ENCODE data around the gene ADAMTS1. TPM values are rescaled to one million over a fixed set of nuclear protein-coding genes. Genes with fewer than 3 reads are reported as not detected.

ADAMTS1 gene
- total and polyA plus RNA-seq, 8 donors, result 54.2 to 147 (median 96.9) TPM

DNA sequence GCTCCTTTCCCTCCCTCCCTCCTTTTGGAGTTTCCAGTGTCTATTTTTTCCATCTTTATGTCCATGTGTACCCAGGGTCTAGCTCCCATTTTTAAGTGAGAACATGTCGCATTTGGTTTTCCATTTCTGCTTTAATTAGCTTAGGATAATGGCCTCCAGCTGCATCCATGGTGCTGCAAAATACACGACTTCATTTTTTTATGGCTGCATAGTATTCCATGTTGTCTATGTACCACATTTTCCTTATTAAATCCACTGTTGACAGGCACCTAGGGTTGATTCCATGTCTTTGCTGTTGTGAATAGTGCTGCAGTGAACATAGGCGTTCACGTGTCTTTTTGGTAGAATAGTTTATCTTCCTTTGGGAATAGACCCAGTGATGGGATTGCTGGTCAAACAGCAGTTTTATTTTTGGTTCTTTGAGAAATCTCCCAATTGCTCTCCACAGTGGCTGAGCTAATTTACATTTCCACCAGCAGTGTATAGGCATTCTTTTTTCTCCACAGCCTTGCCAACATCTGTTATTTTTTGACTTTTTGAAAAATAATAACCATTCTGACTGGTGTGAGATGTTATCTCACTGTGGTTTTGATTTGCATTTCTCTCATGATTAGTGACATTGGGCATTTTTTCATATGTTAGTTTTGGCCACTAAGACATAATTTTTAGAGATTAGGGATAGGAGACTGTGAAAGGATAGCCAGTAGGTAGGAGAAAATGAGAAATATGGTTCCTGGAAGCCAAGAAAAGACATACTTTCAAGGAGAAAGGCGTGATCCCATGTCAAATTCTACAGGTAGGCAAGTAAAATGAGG lies 50.4 kb downstream of the ADAMTS1 start:
- TF ChIP-seq CTCF (IDR thresholded peaks at IDR 0.05), result no peak
- intact Hi-C loops (cut with DNase I), result no loop called here
- H3K4me3 ChIP-seq, result no peak overlapping the region
- DNase-seq, result no peak
- ATAC-seq, result no peak
- H3K36me3 ChIP-seq, result no peaks in the 10 kb centered on the region
- no peak overlapping the region for H3K27ac ChIP-seq
- no peaks in the 10 kb centered on the region for H3K9me3 ChIP-seq
- no peaks in the 10 kb centered on the region for H3K27me3 ChIP-seq
- peaks cover 0 to 3% of the 10 kb centered on the region in 2 donors for H3K4me1 ChIP-seq

DNA sequence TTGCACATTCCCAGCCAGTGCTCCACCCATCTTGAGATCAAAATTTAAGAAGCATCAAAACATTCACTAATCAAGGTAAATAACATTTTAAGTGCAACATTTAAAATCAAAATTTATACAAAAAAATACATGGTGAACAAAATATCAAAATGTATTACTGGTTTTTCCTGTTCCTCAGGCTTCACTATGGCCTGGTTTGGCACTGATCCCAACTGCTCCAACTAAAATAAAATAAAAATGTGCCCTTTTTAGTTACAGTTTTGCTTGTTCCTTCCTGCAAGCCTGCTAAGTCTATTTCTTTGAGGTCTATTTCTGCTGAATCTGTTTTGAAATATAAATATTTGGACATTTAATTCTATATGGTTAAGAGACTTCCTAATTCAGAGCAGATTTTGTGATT lies 54.9 kb downstream of the ADAMTS1 start:
- intact Hi-C loops (cut with DNase I), result no loop called here
- no peak for ATAC-seq

DNA sequence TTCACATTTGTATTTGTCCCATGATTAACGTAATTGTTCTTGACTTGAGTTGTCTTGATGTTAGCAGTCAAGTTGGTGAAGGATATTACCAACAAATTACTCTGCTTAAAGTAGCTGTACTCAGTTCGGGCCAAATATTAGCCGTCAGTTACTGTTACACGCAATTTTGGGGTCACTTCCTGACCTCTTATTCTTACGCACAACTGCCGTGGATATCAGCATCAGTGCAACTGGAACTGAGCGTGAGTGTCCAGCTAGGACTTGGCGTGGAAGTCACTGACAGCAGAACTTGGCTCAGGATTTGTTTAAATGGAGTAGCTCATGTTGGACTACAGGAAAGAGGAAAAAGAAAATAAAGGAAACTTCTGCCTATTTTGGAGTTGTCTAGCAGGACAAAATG lies 56.4 kb downstream of the ADAMTS1 start:
- no peak overlapping the region for H3K4me3 ChIP-seq
- H3K4me1 ChIP-seq, result no peaks in the 10 kb centered on the region
- ATAC-seq (no peak), DNase-seq (peak in 2 of 4 donors; percentile 49 to 83)
- no peaks in the 10 kb centered on the region for H3K27me3 ChIP-seq
- intact Hi-C loops (cut with DNase I), result no loop called here
- TF ChIP-seq CTCF (IDR thresholded peaks at IDR 0.05), result no peak
- no peaks in the 10 kb centered on the region for H3K36me3 ChIP-seq
- no peaks in the 10 kb centered on the region for H3K9me3 ChIP-seq
- H3K27ac ChIP-seq, result peak overlapping the region in 1 of 2 donors; percentile 28

More for the DNA sequence above, 54.9 kb downstream of the ADAMTS1 start:
- H3K4me3 ChIP-seq, result no peak overlapping the region
- no peak overlapping the region for H3K27ac ChIP-seq
- no peak for TF ChIP-seq CTCF (IDR thresholded peaks at IDR 0.05)
- no peaks in the 10 kb centered on the region for H3K27me3 ChIP-seq
- H3K4me1 ChIP-seq, result no peaks in the 10 kb centered on the region
- DNase-seq, result peak in 1 of 4 donors; percentile 58
- H3K9me3 ChIP-seq, result no peaks in the 10 kb centered on the region
- H3K36me3 ChIP-seq, result no peaks in the 10 kb centered on the region

Other genes with a start within 250 kb of the ADAMTS1 start
- 1 to 10 TPM; 1.5 to 3.5 TPM for gene ADAMTS5, start 121.7 kb upstream of the ADAMTS1 start, total RNA-seq
- gene ADAMTS5, start 121.7 kb upstream of the ADAMTS1 start, polyA plus RNA-seq (ENCODE audit: insufficient read length in 6 of 6), result 10 to 100 TPM in 3 of 6 donors, 1 to 10 TPM in 3; 6.6 to 11.4 (median 9.9) TPM

Data from left lung (tissue), 10 donors.